C4-2B (cell line): ENCODE results near the gene HOXA6.
A peak's percentile ranks its signal among the peaks of the same experiment; 100 is the strongest.

Experiments used
- CTCF ChIP-seq: fragments of 450-650 bp; conservative IDR thresholded peaks from 2 replicates; pipeline ENCODE4 v1.5.1; 2017; ENCODE audit warnings: mild to moderate bottlenecking
- ZFX ChIP-seq: fragments of 450-650 bp; IDR thresholded peaks from 2 replicates; pipeline ENCODE4 v1.6.1; 2017

GRCh38 chr7:27172823-27173510, 25.4 kb upstream of the HOXA6 start:
- TF ChIP-seq CTCF = no peak
- peak; percentile 91; the same call in 1 of the 2 replicates for TF ChIP-seq ZFX
